ENCODE measurements around the gene ETFA. TPM values are rescaled to one million over a fixed set of nuclear protein-coding genes. Genes with fewer than 3 reads are reported as not detected.

Gene ETFA
- total and polyA plus RNA-seq, 2 of the 8 experiments (the other 6 are each of a cell fraction or from before 2014, with no cell fraction given): 60.9 to 90.0 TPM

DNA sequence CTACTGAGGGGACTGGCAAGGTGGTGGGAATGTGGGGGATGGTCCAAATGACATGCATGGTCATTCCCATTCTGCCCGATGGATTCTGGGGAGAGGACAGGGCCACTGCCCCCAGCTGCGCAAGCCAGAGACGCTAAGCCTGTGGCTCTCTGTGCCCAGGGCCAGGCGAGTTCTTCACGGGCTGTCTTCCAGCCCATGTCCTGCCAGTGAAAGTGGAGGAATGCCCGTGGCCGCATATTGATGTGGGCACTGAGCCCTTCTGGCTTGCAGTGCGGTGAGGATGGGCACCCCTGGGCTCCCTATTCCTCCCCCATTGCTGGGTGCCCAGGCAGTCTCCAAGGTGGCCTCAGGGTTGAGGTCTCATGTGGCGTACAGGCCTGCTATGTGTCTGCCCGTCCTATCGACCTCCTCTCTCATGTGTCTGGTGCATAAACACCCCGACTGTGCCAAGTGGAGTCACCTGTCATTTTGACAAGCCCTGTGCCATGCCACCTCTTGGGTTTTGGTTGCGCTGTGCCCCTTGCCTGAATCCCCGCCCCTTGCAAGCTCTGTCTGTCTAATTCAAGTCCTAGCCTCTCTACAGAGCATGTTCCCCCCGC, 134.7 kb downstream of the ETFA start:
- no peaks in the 10 kb centered on the region for H3K36me3 ChIP-seq (ENCODE audit: control insufficient read depth in 2 of 4, insufficient read depth in 4 of 4, low read length in 3 of 4)
- no peak overlapping the region for H3K4me3 ChIP-seq (ENCODE audit: extremely low read depth in 1 of 4, insufficient read depth in 2 of 4, low read depth in 3 of 4, low read length in 4 of 4)
- ChIA-PET CTCF (ENCODE audit: partially characterized antibody) (interaction anchor here (0.6 to 4.5 kb wide), 3 partner anchors 10 to 17 kb away, joined by 3 to 23 read pairs (median 3); no protein-coding TSS in a partner anchor), POLR2A (ENCODE audit: partially characterized antibody) (interaction anchor here (0.6 kb wide), 1 partner anchor 17 kb away, joined by 3 read pairs; no protein-coding TSS in a partner anchor)
- H4K8ac ChIP-seq (ENCODE audit: extremely low read depth, insufficient read depth, low read length): no peak overlapping the region
- no peak overlapping the region for H2BK12ac ChIP-seq (ENCODE audit: low read depth, low read length)
- H3K4ac ChIP-seq (replicated peaks; ENCODE audit: insufficient read length, low read depth, low read length): no peak overlapping the region
- H3K23me2 ChIP-seq (ENCODE audit: low read depth, low read length): no peaks in the 10 kb centered on the region
- no peaks in the 10 kb centered on the region for H3K79me1 ChIP-seq (ENCODE audit: low read depth, low read length)
- no peak overlapping the region for H3K23ac ChIP-seq (ENCODE audit: insufficient read length)
- no peak overlapping the region for H4K91ac ChIP-seq (replicated peaks; ENCODE audit: insufficient read length, low read length)
- H2BK20ac ChIP-seq (ENCODE audit: low read length): no peak overlapping the region
- no peak overlapping the region for H3K9ac ChIP-seq (replicated peaks in 1 of 4; ENCODE audit: extremely low read depth in 1 of 4, low read depth in 3 of 4, low read length in 3 of 4)
- 93% methylated on average over 15 of the region's 15 CpGs; no CpG with 5 or more reads in 1 of the 2 experiments for WGBS, 2 experiments (ENCODE audit: extremely low coverage in 1 of 2, insufficient coverage in 1 of 2, insufficient read length in 1 of 2, insufficient replicate concordance in 2 of 2, low coverage in 1 of 2, low lambda C conversion rate in 2 of 2, missing lambda C conversion rate in 1 of 2)
- no peaks in the 10 kb centered on the region for H4K20me1 ChIP-seq (replicated peaks in 1 of 2; ENCODE audit: control insufficient read depth in 1 of 2, insufficient read depth in 2 of 2, low read length in 2 of 2)
- H3K4me2 ChIP-seq (ENCODE audit: insufficient read depth in 1 of 2, low read depth in 2 of 2, low read length in 2 of 2): no peak overlapping the region
- no peaks in the 10 kb centered on the region for H3K9me3 ChIP-seq (ENCODE audit: insufficient read depth in 2 of 2, low read depth in 1 of 2, low read length in 1 of 2)
- H3K14ac ChIP-seq (ENCODE audit: insufficient read length): no peak overlapping the region
- H3K79me2 ChIP-seq (ENCODE audit: control insufficient read depth in 1 of 2, insufficient read depth in 2 of 2, low read length in 2 of 2): no peaks in the 10 kb centered on the region
- TF ChIP-seq MAFK (IDR thresholded peaks at IDR 0.05; ENCODE audit: low read depth, low read length): no peak
- TF ChIP-seq HDAC6 (IDR thresholded peaks at IDR 0.05; ENCODE audit: low read depth, low read length): no peak
- no peak for TF ChIP-seq SP1 (IDR thresholded peaks at IDR 0.05; ENCODE audit: low read depth, low read length)
- TF ChIP-seq, protein P1, sequence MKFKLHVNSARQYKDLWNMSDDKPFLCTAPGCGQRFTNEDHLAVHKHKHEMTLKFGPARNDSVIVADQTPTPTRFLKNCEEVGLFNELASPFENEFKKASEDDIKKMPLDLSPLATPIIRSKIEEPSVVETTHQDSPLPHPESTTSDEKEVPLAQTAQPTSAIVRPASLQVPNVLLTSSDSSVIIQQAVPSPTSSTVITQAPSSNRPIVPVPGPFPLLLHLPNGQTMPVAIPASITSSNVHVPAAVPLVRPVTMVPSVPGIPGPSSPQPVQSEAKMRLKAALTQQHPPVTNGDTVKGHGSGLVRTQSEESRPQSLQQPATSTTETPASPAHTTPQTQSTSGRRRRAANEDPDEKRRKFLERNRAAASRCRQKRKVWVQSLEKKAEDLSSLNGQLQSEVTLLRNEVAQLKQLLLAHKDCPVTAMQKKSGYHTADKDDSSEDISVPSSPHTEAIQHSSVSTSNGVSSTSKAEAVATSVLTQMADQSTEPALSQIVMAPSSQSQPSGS (IDR thresholded peaks at IDR 0.05; ENCODE audit: low read length): no peak
- H3K4me1 ChIP-seq (replicated peaks in 1 of 4; ENCODE audit: control insufficient read depth in 3 of 4, insufficient read depth in 4 of 4, low read length in 3 of 4): 0 out of 7 replicates have a peak, but pooled peaks cover 0 to 3% (median 0%) of the 10 kb centered on the region in 4 experiments
- no peak overlapping the region for H2BK5ac ChIP-seq (ENCODE audit: low read depth, low read length)
- no peak overlapping the region for H2AFZ ChIP-seq (ENCODE audit: low read length)
- H3K56ac ChIP-seq (replicated peaks; ENCODE audit: insufficient read length, low read depth, low read length): no peak overlapping the region
- no peak overlapping the region for H2BK15ac ChIP-seq (ENCODE audit: low read length)
- DNase-seq (ENCODE audit: low read depth in 1 of 2, low spot score in 2 of 2) (no peak), FAIRE-seq (no peak)
- no peak overlapping the region for H3K18ac ChIP-seq (ENCODE audit: extremely low read depth, low read length)
- no peak overlapping the region for H2BK120ac ChIP-seq (replicated peaks; ENCODE audit: low read depth, low read length)
- no peaks in the 10 kb centered on the region; a peak in 1 of 7 replicates for H3K27me3 ChIP-seq (replicated peaks in 1 of 4; ENCODE audit: control insufficient read depth in 3 of 4, extremely low read depth in 1 of 4, insufficient read depth in 3 of 4, low read length in 3 of 4)
- H3K27ac ChIP-seq (ENCODE audit: low read depth, low read length): no peak overlapping the region
- H2AK5ac ChIP-seq (ENCODE audit: low read depth, low read length): no peak overlapping the region
- H4K5ac ChIP-seq (ENCODE audit: insufficient read length, low read depth, low read length): no peak overlapping the region

All from H1 (cell line).